CD4-positive, alpha-beta T cell treated with Interleukin-17A for 4 hours (primary cell): Measurements from ENCODE around the gene SUMO3.
"Not testable (repeated sequence)": the region's sequence is repeated elsewhere in the genome, so short reads cannot be mapped to it uniquely, and the experiment has no call there.

ENCODE experiments used
- DNase-seq: peaks from one replicate; pipeline ENCODE4 v3.0.0-alpha.2; 2020; ENCODE audit warnings: mixed read lengths

The SUMO3 gene

GRCh38 chr21:44846485-44847260 lies 28.8 kb upstream of the SUMO3 start:
- DNase-seq, result peak; percentile 63

DNA sequence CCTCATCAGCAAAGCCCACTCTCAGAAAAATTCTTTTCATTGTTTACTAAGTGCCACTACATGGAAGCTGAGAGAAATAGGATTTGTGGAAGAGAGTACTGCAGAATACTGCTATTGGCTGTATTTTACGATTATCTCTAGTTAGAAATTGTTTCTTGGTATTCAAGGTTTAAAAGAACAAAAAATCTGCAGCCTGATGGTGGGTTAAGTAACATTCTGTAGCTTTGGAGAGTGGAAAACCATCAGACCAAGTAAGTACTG lies 28.3 kb upstream of the SUMO3 start:
- DNase-seq, result no peak

GRCh38 chr21:44845418-44846223 lies 27.8 kb upstream of the SUMO3 start:
- peak; percentile 64 for DNase-seq

DNA sequence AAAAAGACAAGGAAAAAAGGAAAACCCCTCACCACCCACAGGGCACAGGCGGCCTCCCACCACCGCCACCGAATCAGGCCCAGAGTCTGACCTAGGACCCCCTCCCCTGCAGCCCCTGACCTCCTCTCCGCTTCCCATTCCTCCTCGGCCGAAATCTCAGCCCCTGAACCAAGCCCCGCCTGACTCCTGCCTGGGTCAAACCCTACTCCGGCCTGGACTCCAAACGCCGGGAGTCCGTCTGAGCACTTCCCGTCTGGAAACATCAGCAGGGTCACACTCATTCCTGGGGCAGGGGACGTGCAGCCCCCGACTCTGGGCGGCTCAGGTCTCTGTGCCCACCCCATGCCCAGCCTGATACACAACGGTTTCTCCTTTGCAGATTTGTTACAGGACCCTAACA lies 26.4 kb upstream of the SUMO3 start:
- no peak for DNase-seq

DNA sequence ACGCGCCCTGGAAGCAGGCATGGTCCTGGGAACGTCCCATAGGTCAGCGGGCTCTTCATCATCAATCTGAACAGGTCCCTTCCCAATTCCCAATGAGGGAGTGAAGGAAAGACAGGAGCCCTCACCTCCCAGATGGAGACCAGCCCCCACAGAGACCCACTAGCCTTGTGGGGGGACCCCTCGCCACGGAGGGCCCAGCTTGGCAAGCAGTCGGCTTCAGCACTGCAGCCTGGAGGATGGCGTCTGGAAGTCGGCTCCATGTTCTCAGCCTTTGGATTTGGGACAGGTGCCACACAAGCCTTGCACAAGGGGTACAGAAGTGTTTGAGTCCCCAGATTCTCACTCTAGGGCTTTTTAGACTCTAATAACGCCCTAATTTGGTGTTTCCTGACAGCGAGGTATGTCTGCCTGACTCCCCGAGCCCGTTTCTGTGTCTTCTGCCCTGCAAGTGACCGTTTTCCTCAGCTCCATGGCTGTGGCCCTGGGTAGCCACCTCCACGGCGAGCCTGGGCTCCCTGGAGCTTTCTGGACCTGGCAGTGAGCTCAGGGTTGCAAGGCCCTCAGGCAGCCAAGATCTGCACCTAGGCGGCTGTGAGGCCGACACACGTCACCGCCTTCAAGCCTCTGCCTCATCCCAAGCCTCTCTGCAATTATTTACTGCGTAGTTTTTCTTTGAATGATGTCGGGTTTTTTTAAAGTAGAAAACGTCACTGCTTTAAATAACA lies 25.0 kb upstream of the SUMO3 start:
- no peak for DNase-seq

GRCh38 chr21:44842087-44842486 lies 24.2 kb upstream of the SUMO3 start:
- no peak for DNase-seq

- no peak for DNase-seq
These were observed 22.9 kb upstream of the SUMO3 start for GRCh38 chr21:44840771-44841170.

GRCh38 chr21:44838951-44839350 lies 21.1 kb upstream of the SUMO3 start:
- DNase-seq, result no peak

DNA sequence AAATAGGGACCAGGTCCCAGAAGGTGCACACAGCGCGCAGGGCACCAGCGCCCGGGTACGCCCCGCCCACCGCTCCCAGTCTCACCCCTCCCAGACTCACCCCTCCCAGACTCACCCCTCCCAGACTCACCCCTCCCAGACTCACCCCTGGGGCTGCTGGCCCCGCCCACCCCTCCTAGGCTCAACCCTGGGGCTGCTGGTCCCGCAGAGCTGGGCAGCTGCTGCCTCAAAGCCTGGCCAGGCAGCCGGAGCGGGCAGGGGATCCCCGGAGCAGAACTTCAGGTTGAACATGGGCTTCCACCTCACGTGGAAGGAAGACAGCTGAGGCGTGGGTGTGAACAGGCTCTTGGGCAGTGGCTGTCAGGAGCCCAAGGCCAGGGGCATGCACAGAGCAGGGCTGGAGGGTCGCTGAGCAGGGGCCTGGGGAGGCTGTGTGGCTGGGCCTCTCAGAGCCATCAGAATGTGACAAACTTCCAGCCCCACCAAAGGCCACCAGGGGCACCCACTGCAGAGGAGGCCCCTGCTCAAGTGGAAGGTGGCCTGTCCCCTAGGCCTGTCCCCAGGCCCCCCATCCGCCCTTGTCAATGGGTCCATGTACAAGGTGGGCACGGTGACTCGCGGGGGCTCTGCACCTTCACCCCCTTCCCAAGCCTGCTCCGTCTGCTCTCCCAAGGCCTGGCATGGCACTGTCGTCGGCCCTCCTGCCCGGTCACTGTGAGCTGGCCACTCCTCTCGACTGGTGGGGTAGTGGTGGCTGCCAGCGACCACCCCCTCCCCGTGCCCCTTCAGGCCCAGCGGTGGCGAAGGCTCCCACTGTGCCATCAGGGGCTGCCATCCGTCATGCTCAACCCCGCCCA lies 20.4 kb upstream of the SUMO3 start:
- no peak for DNase-seq

- DNase-seq, result no peak
These were observed 19.7 kb upstream of the SUMO3 start for GRCh38 chr21:44837537-44837936.

DNA sequence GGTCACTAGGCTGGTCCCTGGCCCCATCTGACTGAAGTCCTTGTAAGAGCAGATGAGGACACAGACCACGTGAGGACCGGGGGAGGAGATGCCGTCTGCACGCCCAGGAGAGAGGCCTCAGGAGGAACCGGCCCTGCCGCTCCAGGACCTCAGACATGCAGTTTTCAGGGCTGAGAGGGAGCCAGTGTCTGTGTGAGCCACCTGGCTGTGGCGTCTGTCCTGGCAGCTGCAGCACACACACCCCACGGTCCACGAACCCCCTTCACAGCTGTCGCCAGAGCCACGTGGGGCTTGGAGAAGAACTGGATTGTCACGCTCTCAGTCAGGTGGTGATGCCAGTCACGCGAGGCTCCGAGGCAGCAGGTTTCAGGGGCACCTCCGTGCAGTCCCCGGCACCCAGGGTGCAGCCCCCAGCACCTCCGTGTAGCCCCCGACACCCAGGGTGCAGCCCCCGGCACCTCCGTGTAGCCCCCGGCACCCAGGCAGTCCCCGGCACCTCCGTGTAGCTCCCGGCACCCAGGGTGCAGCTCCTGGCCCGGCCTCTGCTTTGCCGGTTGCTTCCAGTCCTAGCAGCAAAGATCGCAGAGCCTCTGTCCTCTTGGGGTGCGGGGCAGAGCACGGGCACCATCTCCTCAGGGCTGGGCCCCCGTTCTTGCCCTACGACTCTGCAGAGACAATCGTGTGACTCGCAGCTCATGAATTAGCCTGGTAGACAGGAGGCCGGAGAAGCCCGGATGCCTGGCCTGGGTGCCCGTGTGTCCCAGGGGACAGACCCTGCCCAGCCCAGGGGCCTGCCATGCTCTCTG lies 19.0 kb upstream of the SUMO3 start:
- DNase-seq, result no peak

GRCh38 chr21:44836349-44836665 lies 18.4 kb upstream of the SUMO3 start:
- DNase-seq, result no peak

- DNase-seq, result no peak
These were observed 17.7 kb upstream of the SUMO3 start for GRCh38 chr21:44835647-44835973.

GRCh38 chr21:44834951-44835646 lies 17.2 kb upstream of the SUMO3 start:
- DNase-seq, result no peak

DNA sequence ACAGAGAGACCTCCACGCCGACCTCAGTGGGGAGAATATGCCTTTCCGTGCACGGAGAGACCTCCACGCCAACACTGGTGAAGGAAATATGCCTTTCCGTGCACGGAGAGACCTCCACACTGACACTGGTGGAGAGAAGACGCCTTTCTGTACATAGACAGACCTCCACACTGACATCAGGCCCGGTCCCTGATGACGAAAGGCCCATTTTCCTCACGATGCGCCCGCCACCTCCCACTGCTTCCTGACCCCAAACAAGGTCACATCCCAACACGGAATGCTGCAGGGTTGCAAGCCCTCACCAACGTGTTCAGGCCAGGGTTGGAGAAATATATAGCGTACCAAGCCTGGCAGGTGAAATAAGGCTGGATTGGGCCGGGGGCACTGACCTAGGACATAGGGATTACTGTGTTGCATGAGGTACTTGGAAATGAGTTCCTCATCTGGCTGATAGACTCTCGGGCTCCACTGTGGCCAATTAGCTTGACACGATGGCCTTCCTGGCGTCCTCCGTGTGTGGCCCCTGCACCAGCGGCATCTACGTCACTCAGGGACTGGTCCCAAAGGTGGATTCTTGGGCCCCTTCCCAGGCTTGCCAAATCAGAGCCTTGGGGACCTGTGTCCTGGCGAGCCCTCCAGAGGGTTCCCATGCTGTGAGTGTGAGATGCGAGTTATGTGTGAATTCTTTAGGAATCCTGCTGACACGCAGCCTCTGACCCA lies 16.5 kb upstream of the SUMO3 start:
- DNase-seq, result no peak

DNA sequence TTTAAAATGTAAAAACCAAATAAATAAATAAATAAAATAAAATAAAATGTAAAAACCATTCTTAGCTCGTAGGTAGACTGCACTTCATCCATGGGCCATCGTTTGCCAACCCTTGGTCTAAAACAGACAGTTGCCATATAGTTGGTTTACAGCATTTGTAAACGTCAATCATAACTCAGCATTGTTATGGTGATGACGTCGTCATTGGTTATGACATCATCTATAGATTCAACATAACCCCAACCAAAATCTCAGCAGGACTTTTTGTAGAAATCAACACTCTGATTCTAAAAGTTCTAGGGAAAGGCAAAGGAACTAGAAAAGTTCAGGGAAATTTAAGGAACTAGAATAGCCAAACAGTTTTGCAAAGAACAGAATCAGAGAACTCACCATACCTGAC lies 15.8 kb upstream of the SUMO3 start:
- DNase-seq, result no peak

- not testable (repeated sequence) for DNase-seq
These were observed 14.8 kb upstream of the SUMO3 start for GRCh38 chr21:44832516-44833255.

GRCh38 chr21:44831227-44831860 lies 13.5 kb upstream of the SUMO3 start:
- no peak for DNase-seq

GRCh38 chr21:44829507-44830092 lies 11.7 kb upstream of the SUMO3 start:
- no peak for DNase-seq
